Measurements from ENCODE around the gene ALG9. TPM values are rescaled to one million over a fixed set of nuclear protein-coding genes. Genes with fewer than 3 reads are reported as not detected.
"Not testable (repeated sequence)": the region's sequence is repeated elsewhere in the genome, so short reads cannot be mapped to it uniquely, and the experiment has no call there.

Gene ALG9
- total and polyA plus RNA-seq, 9 donors, result 21.2 to 29.7 (median 25.0) TPM

DNA sequence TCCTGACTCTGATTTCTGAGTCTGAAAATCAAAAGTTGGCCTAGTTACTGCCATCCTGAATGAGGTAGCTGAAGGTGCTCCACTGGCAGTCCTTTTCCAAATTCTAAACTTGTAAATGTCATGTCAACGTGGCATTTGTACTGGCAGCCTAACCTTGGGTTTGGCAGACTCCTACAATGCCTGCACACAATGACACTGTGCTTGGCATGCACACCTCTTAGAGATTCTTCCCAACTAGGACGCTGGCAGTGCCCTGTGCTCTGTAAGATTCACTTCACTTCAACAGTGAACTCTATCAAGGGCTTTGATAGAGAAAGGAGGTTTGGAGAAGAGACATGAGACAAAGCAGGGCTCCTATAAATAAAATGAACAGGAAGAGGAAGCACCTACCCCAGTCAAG is 83.3 kb downstream of the ALG9 start:
- DNase-seq, result no peak
- Histone ChIP-seq H3K27me3 (ENCODE audit: control insufficient read depth, insufficient read depth, low read length) (no peaks in the 10 kb centered on the region), H3K36me3 (ENCODE audit: control insufficient read depth, insufficient read depth, low read length) (peaks cover 28% of the 10 kb centered on the region), H3K27ac (ENCODE audit: low read length) (no peak overlapping the region), H3K4me3 (ENCODE audit: low read length) (no peak overlapping the region), H3K4me1 (ENCODE audit: control insufficient read depth, insufficient read depth, low read length) (no peaks in the 10 kb centered on the region), H3K9me3 (replicated peaks; ENCODE audit: control insufficient read depth, low read depth, low read length) (no peaks in the 10 kb centered on the region)
- WGBS (ENCODE audit: insufficient coverage), result 57% methylated on average over 1 of the region's 2 CpGs

DNA sequence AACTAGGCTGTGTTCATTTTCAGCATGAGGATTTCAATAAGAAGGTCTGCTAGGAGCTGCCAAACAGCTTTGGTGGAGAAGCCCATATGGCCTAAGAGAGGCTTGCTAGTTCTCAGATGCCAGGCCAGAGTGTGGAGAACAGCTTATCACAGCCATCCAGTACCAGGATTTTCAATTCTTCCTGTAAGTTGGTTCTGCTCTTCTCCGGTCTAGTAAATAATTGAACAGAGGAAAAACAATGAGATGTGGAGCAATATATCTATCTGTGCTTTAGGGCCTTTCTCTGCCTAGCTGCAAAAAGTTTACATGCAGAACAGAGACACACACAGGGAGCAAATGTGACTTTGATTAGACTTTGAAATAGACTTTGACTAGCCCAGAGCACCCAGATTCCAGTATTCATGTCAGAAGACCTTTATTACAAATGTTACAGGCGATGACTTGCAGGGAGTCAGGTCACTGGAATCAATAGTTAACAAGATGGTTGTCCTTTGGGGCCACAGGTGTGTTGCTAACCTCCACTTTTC is 85.4 kb downstream of the ALG9 start:
- no peaks in the 10 kb centered on the region for H3K4me1 ChIP-seq (ENCODE audit: control insufficient read depth, insufficient read depth, low read length)
- no peaks in the 10 kb centered on the region for H3K9me3 ChIP-seq (replicated peaks; ENCODE audit: control insufficient read depth, low read depth, low read length)
- no peak for DNase-seq
- no peak overlapping the region for H3K4me3 ChIP-seq (ENCODE audit: low read length)
- peaks cover 28% of the 10 kb centered on the region for H3K36me3 ChIP-seq (ENCODE audit: control insufficient read depth, insufficient read depth, low read length)
- WGBS (ENCODE audit: insufficient coverage), result no CpG with 5 or more reads among the region's 2 CpGs
- no peak overlapping the region for H3K27ac ChIP-seq (ENCODE audit: low read length)
- no peaks in the 10 kb centered on the region for H3K27me3 ChIP-seq (ENCODE audit: control insufficient read depth, insufficient read depth, low read length)

DNA sequence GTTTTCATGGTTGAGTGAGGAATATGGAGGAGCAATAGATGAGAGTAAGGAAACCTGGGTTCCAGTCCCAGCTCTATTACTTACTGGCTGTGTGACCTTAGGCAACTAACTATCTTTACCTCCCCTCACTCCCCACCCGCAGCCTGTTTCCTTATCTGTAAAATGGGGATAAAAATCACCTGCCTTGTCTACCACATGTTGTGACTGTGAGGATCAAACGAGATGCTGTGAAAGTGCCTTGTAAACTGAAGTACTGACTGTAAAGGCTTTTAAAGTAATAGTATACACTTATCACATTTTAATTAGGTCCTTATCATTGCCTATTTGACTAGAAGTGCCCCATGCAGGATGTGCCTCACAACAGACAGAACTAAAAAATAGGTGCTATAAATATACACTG is 86.3 kb downstream of the ALG9 start:
- Histone ChIP-seq H3K4me3 (ENCODE audit: low read length) (no peak overlapping the region), H3K27ac (ENCODE audit: low read length) (no peak overlapping the region), H3K9me3 (replicated peaks; ENCODE audit: control insufficient read depth, low read depth, low read length) (no peaks in the 10 kb centered on the region), H3K4me1 (ENCODE audit: control insufficient read depth, insufficient read depth, low read length) (no peaks in the 10 kb centered on the region), H3K27me3 (ENCODE audit: control insufficient read depth, insufficient read depth, low read length) (no peaks in the 10 kb centered on the region), H3K36me3 (ENCODE audit: control insufficient read depth, insufficient read depth, low read length) (peaks cover 27% of the 10 kb centered on the region)
- DNase-seq, result no peak
- WGBS (ENCODE audit: insufficient coverage), result no CpG with 5 or more reads among the region's 2 CpGs

DNA sequence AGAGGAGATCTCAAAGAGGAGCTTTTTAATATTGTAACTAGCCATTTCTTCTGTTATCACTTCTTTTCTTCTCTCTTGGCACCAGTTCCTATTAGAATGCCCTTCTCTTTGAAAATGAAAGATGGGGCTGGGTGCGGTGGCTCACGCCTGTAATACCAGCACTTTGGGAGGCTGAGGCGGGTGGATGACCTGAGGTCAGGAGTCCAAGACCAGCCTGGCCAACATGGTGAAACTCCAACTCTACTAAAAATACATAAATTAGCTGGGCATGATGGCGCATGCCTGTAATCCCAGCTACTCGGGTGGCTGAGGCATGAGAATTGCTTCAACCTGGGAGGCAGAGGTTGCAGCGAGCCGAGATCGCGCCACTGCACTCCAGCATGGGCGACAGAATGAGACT is 87.1 kb downstream of the ALG9 start:
- H3K27ac ChIP-seq (ENCODE audit: low read length), result not testable (repeated sequence)

DNA sequence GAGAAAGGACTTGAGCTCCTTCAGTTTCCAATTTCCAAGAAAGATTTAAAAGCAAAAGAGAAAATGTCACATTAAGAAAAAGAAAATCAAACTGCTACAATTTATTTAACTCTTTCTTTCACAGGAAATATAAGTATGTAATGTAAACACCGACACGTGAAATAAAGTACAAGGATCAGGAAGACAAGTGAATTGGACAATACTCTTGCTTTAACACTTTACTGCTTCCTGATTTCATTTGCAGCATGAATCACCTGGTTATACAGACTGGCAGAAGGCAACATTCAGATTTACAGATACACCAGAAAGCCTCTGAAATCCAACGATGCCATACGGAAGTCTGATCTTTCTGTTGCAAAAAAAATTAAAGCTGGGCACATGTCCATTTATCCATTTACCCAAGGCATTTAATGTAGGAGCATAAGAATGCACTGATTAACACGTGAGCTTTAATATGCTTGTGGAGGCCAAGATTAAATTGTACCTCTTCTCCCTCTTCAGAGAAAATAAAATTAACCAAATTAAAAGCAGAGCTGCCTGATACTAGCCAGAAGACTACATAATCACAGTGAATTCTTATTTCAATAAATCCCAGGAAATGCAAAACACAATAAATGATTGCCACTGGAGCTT is 89.2 kb downstream of the ALG9 start:
- Histone ChIP-seq H3K27me3 (ENCODE audit: control insufficient read depth, insufficient read depth, low read length) (no peaks in the 10 kb centered on the region), H3K27ac (ENCODE audit: low read length) (no peak overlapping the region), H3K4me1 (ENCODE audit: control insufficient read depth, insufficient read depth, low read length) (no peaks in the 10 kb centered on the region), H3K9me3 (replicated peaks; ENCODE audit: control insufficient read depth, low read depth, low read length) (no peaks in the 10 kb centered on the region), H3K36me3 (ENCODE audit: control insufficient read depth, insufficient read depth, low read length) (peaks cover 23% of the 10 kb centered on the region), H3K4me3 (ENCODE audit: low read length) (no peak overlapping the region)
- 60% methylated on average over 1 of the region's 5 CpGs for WGBS (ENCODE audit: insufficient coverage)
- DNase-seq, result no peak

More for the DNA sequence above, 87.1 kb downstream of the ALG9 start:
- H3K27me3 ChIP-seq (ENCODE audit: control insufficient read depth, insufficient read depth, low read length); DNase-seq; H3K4me3 ChIP-seq (ENCODE audit: low read length); H3K4me1 ChIP-seq (ENCODE audit: control insufficient read depth, insufficient read depth, low read length); H3K9me3 ChIP-seq (replicated peaks; ENCODE audit: control insufficient read depth, low read depth, low read length): not testable (repeated sequence)
- WGBS (ENCODE audit: insufficient coverage), result 95% methylated on average over 5 of the region's 10 CpGs
- H3K36me3 ChIP-seq (ENCODE audit: control insufficient read depth, insufficient read depth, low read length), result peaks cover 25% of the 10 kb centered on the region

DNA sequence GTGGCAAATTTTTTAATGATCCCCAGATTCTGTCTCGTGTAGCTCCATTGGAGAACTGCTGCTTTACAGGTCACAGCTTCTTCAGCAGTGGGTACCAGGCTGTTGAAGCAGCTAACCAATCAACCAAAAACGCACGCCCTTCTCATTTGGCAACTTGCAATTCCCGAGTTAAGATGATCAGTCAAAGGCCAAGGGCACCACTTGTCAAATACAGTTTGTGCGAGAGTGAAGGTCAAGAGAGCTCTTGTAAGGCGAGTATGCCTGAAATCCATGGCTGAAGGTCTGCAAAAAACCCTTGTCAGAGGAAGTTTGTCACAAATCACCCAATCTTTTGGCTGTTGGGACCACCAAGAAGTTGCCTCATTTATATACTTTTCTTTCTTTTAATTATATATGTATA is 92.3 kb downstream of the ALG9 start:
- Histone ChIP-seq H3K36me3 (ENCODE audit: control insufficient read depth, insufficient read depth, low read length) (peaks cover 7% of the 10 kb centered on the region), H3K9me3 (replicated peaks; ENCODE audit: control insufficient read depth, low read depth, low read length) (no peaks in the 10 kb centered on the region), H3K27me3 (ENCODE audit: control insufficient read depth, insufficient read depth, low read length) (no peaks in the 10 kb centered on the region), H3K27ac (ENCODE audit: low read length) (no peak overlapping the region), H3K4me3 (ENCODE audit: low read length) (no peak overlapping the region), H3K4me1 (ENCODE audit: control insufficient read depth, insufficient read depth, low read length) (peaks cover 8% of the 10 kb centered on the region)
- DNase-seq, result no peak
- WGBS (ENCODE audit: insufficient coverage), result 86% methylated on average over 6 of the region's 6 CpGs

DNA sequence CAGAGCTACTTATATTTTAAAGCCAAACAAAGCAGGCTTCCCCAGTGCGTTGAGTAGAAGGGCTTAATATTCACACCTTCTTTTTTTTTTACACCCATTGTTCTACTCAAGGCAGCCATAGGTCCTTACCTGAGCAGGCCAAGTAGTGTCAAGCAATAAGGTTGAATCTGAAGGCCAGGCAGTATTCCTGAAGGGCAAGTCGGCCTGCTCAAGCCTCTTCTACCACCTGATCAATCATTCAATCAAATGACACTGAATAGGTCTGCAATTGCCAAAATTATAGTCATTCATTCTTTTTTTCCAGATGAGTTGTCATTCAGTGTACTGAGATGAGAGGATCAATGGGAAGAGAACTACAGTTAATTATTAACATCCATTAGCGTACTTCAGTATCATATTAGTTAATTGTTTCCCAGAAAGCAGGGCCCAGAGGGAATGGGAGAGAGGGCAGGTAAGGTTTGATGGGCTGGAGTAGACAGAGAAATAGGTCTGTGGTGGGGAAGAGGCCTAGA is 93.3 kb downstream of the ALG9 start:
- Histone ChIP-seq H3K27ac (ENCODE audit: low read length) (no peak overlapping the region), H3K27me3 (ENCODE audit: control insufficient read depth, insufficient read depth, low read length) (no peaks in the 10 kb centered on the region), H3K36me3 (ENCODE audit: control insufficient read depth, insufficient read depth, low read length) (peaks cover 3% of the 10 kb centered on the region), H3K9me3 (replicated peaks; ENCODE audit: control insufficient read depth, low read depth, low read length) (no peaks in the 10 kb centered on the region), H3K4me1 (ENCODE audit: control insufficient read depth, insufficient read depth, low read length) (peaks cover 8% of the 10 kb centered on the region), H3K4me3 (ENCODE audit: low read length) (no peak overlapping the region)
- 100% methylated on average over 1 of the region's 3 CpGs for WGBS (ENCODE audit: insufficient coverage)
- DNase-seq, result no peak

DNA sequence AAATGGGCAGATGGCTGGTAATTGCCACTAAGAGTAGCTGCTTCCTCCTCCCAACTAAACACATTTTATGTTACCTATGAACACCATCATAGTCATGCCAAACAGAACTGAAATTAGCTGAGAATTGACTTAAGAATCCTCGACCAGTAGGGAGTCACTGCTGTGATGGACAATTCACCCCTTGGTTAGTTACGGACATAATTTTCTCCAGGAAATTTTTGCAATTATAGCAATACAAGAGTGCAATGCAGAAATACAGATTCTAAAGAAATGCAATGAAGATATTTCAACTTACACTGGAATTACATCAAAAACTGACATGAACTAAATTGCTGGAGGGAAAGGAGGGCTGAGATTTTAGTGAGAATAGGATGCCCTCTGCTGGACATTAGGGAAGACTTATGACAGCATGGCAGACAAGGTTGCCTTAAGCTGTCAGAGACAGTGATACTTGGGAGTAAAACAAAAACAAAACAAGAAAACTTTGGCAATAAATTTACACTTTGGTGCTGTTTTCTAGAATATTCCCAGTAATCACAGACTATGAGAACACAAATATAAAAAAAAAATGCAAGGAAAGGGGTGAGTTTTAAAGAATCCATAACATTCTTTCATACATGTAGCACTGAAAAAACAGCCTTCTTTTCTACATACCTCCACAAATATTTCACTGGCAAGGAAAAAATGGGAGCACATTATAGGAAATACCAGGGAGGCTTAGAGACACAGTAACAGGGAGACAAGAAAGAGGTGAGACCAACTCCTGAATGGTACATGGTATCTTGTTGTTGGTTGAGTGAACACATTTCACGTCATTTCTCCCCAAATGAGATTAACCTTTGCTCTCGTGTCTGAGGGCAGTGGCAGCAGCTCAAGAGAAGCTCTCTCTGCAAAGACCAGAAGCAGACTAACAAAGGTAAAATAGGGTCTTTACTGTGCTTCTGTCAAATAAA is 94.0 kb downstream of the ALG9 start:
- no peak overlapping the region for H3K4me3 ChIP-seq (ENCODE audit: low read length)
- no peak overlapping the region for H3K27ac ChIP-seq (ENCODE audit: low read length)
- WGBS (ENCODE audit: insufficient coverage), result no CpG with 5 or more reads among the region's 4 CpGs
- H3K27me3 ChIP-seq (ENCODE audit: control insufficient read depth, insufficient read depth, low read length), result no peaks in the 10 kb centered on the region
- no peaks in the 10 kb centered on the region for H3K9me3 ChIP-seq (replicated peaks; ENCODE audit: control insufficient read depth, low read depth, low read length)
- DNase-seq, result peak; percentile 92
- no peaks in the 10 kb centered on the region for H3K36me3 ChIP-seq (ENCODE audit: control insufficient read depth, insufficient read depth, low read length)
- H3K4me1 ChIP-seq (ENCODE audit: control insufficient read depth, insufficient read depth, low read length), result peaks cover 8% of the 10 kb centered on the region

DNA sequence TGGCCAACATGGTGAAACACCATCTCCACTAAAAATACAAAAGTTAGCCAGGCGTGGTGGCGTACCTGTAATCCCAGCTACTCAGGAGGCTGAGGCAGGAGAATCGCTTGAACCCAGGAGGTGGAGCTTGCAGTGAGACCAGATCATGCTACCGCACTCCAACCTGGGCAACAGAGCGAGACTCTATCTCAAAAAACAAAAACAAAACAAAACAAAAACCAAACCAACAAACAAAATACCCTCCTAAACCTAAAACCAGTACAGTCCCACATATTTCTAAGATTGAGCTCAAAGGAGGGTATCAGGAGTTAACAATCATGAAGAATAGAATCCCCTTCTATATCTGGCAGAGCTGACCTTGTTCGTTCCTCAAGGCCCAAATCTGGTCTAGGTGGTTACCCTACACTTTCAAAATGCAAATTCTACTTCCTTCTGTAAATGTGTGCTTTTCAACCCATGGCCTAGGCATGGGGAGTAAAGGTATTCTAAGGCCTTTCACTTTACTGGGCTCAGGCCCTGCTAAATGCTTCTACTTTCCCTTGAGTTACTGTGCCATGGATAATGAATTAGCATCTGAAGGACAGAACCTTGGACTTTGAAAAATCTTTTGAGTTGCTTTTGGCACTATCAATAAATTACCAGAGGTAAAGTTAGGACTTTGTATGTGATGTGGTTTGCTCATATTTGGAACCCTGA is 94.8 kb downstream of the ALG9 start:
- no peak for DNase-seq
- WGBS (ENCODE audit: insufficient coverage), result 100% methylated on average over 3 of the region's 6 CpGs
- no peaks in the 10 kb centered on the region for H3K36me3 ChIP-seq (ENCODE audit: control insufficient read depth, insufficient read depth, low read length)
- H3K4me1 ChIP-seq (ENCODE audit: control insufficient read depth, insufficient read depth, low read length), result peaks cover 8% of the 10 kb centered on the region
- no peak overlapping the region for H3K27ac ChIP-seq (ENCODE audit: low read length)
- H3K4me3 ChIP-seq (ENCODE audit: low read length), result no peak overlapping the region
- no peaks in the 10 kb centered on the region for H3K27me3 ChIP-seq (ENCODE audit: control insufficient read depth, insufficient read depth, low read length)
- no peaks in the 10 kb centered on the region for H3K9me3 ChIP-seq (replicated peaks; ENCODE audit: control insufficient read depth, low read depth, low read length)

Measured in muscle of leg (tissue), 11 donors.